ENCODE data around the gene NDUFB8.

DNA sequence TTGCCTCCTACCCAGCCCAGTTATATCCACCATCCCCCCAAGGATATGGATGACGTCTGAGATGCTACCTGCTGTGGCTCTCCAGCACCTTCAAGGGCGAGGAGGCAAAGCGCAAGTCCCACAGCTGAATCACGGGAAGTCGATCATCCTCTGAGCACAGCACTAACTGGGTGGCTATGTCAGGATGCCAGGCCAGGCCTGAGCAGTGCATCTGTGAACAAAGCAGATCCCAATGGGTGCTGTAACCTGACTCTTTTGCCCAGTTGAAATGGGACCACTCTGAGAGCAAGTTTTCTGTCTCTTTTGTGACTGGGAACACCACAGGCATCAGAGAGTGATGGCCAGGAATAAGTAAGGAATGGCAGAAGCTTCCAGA lies 22.3 kb downstream of the NDUFB8 start:
- TF ChIP-seq POLR2A (IDR thresholded peaks at IDR 0.05): no peak
- TF ChIP-seq, protein P1, sequence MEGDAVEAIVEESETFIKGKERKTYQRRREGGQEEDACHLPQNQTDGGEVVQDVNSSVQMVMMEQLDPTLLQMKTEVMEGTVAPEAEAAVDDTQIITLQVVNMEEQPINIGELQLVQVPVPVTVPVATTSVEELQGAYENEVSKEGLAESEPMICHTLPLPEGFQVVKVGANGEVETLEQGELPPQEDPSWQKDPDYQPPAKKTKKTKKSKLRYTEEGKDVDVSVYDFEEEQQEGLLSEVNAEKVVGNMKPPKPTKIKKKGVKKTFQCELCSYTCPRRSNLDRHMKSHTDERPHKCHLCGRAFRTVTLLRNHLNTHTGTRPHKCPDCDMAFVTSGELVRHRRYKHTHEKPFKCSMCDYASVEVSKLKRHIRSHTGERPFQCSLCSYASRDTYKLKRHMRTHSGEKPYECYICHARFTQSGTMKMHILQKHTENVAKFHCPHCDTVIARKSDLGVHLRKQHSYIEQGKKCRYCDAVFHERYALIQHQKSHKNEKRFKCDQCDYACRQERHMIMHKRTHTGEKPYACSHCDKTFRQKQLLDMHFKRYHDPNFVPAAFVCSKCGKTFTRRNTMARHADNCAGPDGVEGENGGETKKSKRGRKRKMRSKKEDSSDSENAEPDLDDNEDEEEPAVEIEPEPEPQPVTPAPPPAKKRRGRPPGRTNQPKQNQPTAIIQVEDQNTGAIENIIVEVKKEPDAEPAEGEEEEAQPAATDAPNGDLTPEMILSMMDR (IDR thresholded peaks at IDR 0.05): no peak

Data from Peyer's patch (tissue), 4 donors.